NCI-H1105 (cell line): ENCODE results near the gene NAT9.

Experiments used
- DNase-seq: peaks from one replicate; lab custom pipeline; 2025; lab: John Stamatoyannopoulos, UW

NAT9 gene

DNA sequence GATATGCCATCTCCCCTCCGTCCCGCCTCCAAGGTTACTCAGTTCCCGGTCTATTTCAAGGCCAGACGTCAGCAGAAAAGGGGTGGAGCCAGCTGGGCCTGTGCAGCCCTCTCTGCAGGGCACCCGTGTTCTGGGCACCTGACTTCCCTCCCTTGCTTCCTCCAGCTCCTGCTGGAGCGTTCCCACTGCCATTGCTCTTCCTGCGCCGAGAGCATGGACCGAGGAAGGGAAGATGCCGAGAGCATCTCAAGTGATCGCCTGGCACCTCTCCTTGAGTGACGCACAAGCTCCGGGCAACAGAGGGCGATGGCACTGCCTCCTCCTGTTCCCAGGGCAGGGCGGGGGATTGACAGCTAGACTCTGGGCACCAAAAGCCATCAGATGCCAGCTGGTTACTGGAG lies 29.4 kb upstream of the NAT9 start:
- DNase-seq = no peak

DNA sequence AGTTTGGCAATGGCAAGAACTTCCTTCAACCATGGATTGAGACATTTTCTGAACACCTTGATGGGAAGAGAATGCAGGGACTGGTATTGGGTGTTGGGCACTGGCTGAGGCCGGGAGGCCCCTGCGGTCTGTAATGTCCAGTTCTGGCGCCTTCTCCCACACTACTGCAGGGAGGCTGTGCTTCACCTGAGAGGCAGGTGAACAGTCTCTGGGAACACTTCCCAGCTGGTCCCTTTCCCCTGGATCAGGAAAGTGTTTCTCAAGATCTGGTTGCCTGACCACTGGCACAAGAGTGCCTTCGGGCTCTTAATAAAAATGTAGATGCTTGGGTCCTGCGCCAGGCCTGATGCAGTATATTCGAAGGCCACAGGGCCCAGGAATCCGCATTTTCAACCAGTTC lies 28.5 kb upstream of the NAT9 start:
- DNase-seq = no peak

DNA sequence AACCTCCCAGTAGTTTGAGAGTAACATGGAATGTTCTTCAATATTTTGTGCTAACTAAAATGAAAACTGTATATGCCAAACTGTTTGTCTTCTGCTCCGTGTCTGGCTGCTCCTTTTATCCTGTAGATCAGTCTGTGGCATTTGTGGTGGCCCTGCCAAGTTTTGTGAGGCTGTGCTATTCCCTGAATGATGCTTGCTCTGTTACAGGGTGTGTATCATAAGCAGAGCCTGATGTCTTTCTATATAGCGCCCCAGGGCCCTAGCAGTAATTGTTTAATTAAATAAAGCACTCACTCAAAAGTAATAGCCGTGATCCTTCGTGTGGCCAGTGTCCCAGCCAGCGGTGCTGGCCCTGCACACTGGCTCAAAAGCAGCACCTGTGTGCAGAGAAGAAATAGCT lies 27.8 kb upstream of the NAT9 start:
- DNase-seq = no peak

DNA sequence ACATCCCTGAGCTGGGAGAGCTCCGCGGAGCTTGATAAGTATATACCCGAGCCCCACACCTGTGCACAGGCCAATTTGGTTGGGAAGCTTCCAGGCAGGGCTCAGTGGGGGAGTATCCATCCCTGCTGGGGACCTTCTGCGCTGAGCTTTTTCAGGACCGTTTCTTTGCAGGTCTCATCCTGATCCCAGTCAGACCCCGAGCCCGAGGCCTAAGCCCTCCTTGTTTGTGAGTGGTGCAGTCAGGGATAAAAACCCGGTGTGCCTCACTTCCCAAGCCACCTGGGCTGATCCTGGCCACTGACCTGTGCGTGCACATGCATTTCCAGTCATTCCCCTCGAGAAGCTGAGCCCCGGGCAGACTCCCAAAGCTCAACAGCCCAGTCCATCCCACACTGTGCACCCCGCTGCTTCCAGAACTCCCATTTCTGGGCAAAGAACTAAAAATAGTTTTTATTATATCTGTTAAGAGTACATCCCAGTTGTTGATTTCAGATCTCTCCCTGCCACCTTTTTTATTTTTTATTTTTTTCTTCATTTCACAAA lies 27.3 kb upstream of the NAT9 start:
- DNase-seq = no peak

DNA sequence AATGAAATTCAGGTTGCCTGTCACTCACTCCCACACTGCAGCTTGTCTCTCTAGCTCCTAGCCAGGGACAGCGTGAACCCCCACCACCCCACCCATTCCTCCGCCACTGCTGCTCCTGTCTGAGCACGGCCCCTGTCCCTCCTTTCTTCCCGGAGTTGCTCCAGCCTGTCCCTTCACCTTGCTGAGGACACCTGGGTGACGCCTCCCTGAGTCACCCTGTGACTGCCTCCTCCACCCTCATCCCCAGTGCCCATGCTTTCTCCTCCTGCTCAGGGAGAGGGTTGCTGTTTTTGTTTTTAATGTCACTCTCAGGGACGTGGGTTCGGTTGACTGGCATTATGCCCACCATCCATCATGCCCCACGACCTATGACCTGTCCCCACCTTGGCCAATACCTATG lies 25.8 kb upstream of the NAT9 start:
- no peak for DNase-seq

DNA sequence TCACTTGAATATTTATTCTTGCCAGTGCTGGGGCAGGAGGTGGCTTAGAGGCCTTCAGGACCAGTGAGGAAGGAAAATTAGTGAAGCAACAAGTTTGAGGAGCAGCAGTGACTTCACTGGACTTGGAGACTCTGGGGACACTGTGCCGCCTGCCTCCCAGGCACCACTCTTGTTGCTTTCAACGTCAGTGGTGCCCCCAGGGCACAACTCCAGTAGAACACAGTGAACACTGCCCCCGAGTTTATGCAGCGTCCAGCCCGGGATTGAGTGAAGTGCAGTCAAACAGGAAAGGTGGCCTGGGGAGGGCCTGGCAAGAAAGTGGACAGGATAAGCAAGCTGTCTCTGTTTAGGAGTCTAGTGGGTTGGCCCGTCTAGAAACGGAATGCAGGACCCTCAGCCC lies 24.4 kb upstream of the NAT9 start:
- no peak for DNase-seq

DNA sequence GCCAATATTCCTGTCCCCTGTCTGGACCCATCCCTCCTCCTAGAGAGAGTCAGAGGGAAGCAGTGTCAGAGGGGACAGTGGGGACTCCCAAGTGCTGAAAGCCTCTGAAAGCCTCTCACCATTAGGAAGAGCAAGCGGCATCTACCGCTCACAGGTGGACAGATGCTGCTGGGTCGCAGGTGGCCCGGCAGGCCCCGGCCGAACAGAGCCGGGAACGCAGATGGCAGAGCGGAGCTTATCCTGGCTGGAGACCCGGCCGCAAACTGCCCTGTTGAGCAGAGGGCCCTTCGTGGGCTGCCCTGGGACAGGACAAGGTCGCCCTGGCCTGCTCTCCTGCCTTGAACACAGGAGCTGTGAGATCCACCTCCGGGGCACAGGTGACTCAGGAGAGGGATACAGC lies 23.0 kb upstream of the NAT9 start:
- DNase-seq = no peak

DNA sequence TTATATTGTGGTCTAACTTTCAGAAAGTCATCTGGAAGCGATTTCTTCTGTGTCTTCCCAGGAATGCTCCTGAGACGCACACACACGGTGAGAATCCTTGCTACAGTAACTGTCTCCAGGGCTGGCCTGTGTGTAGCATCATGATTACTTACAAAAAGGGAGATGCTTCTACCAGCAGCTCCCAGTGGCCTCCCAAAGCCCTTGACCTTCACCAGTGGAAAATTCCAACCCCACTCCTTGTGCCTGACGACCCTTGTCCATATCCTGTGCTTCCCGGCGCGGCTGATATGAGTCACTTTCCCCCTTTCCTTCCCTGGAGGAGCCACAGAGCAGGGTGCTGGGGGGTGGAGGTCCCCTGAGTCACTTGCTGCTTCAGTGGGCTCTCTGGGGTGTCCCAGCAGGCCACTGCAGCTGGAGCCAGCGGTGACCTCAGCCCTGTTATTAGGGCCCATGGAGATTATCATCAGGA lies 22.1 kb upstream of the NAT9 start:
- DNase-seq = no peak

DNA sequence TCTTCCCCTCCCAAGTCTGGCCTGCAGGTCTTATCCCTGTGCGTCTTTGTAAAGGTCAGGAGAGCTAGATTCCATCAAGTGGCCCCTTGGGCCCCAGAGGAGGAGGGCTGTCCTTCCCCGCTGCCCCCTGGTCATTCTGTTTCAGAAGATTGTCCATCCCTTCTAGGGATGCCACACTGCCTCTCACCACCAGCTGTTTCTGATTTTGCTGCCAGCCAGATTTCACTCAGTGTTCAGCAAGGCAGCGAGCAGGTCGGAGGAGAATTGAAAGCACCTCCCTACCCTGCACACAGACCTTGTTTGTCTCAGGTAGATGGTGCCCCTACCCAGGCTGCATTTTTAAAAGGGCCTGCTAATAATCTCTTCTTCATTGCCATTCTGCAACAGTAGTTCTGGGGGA lies 21.7 kb upstream of the NAT9 start:
- DNase-seq = no peak

DNA sequence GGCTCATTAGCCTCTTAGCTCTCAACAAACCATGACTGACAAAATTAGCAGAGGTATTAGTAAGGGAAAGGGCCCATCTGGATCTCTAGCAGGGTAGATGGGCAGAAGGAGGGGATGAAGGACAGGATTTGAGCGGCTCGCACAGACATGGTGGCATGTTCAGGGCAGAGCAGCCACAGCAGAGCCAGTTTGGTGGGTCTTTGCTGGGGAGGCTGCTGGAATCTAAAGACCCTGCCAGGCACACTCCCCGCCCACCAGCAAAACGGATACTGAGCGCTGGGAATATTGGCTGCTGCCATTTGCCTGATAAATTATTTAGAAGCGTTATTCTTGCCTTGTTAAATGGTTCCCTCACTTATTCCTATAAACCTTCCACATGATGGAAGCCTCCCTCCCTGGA lies 20.7 kb upstream of the NAT9 start:
- no peak for DNase-seq

DNA sequence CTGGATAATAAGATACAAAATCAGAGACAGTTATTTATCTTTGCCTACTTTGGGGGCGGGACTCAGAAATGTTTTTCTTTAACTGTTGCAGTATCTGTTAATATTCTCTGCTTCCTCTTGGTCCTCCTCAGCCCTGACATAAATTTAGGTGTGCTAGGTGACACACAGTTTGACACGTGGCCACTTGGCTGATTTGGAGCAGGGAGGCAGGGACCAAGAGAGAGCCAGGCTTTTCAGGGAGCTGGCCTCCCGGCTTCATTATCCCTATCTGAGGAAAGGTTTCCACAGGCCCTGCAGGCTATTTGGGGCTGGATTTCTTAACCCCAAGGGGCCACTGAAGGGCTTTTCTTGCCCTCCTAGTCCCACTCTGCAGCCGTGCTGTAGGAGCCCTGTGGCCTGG lies 20.1 kb upstream of the NAT9 start:
- DNase-seq = no peak

DNA sequence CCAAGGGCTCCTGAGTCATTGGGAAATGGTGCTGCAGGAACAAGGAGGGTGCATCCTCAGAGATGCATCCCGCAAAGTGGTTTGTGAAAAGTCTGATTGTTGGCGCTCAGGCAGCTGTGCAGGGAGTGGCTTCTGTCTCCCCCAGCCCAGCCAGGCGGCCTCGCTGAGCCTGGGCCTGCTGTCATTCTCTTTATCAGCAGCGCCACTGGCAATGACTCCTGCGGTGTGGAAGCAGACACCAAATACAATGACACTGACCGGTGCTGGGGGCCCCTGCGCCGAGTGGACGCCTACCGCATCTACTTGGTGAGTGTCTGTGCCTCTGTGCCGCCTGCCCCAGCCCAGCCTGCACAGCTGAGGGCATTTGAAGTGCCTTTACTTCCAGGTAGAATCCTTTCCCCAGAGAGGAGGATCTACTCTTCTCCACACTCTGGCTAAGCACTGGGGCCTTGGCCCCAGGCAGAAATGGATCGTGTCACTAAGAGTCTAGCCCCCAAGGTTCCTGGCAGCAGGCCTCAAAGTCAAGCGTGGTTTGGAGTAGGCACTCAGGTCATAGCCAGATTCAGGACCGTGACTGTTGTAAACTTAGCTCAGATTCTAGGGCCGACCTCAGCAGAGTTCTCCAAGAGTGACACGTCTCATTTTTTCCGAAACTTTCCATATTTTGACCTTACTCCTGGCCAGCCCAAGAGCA lies 19.3 kb upstream of the NAT9 start:
- DNase-seq = no peak

DNA sequence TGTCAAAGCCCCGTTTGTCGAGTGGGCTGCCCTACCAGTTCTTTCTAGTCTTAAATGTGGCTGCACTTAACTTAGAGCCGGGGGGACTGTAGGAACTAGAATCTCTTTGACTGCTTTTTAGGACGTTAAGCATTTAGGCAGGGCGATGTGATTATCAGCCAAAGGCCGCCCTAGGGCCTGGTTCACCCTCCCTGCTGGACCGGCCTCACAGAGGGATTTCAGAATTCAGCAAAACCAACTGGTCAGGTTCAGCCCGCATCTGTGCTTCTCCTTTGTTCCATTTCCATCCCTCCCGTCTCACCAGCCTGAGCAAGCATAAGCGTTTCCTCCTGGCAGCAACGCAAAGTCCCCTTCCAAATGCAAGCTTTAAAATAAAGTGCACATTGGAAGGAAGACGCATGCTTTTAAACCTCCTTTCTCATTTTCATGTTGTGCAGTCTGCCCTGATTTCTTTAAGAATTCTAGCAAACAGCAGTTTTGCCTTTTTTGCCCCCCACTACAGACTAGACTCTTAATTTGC lies 16.5 kb upstream of the NAT9 start:
- no peak for DNase-seq

DNA sequence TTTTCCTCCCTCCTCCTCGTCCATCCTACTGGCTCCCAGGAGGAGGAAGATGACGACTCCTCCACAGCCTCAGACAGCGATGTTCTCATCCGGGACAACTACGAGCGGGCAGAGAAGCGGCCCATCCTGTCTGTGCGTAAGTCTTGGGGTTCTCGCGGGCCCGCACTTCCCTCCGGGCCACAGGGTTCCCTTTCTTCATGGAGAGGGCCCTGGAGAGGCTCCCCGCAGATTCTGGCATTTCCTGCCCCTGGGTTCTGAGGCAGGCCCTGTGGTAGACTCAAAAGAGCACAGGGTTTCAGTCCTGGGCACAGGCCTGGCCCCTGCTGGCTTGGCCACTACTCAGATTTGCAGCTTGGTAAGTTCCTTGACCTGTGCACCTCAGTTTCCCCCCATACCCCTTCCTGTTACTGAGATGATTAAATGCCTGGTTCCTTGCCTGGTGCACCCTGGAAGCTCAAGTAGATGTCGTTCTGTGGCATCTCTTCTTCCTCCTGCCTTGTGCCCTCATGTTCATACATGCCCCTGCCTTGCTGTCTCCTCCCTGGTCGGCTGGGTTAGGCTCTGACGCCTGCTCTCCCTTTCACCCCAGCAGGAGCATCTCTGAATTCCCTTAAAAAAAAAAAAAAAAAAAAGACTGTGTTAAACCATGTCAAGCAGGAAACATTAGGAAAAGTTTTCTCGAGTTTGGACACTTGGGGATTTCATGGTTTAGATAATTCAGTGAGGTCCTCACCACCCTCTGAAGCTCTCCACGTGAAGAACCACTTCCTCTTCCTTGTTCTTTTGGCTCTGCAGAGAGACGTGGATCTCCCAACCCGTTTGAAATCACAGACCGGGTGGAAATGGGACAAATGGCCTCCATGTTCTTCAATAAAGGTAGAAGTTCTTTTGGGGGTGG lies 14.3 kb upstream of the NAT9 start:
- DNase-seq = no peak

DNA sequence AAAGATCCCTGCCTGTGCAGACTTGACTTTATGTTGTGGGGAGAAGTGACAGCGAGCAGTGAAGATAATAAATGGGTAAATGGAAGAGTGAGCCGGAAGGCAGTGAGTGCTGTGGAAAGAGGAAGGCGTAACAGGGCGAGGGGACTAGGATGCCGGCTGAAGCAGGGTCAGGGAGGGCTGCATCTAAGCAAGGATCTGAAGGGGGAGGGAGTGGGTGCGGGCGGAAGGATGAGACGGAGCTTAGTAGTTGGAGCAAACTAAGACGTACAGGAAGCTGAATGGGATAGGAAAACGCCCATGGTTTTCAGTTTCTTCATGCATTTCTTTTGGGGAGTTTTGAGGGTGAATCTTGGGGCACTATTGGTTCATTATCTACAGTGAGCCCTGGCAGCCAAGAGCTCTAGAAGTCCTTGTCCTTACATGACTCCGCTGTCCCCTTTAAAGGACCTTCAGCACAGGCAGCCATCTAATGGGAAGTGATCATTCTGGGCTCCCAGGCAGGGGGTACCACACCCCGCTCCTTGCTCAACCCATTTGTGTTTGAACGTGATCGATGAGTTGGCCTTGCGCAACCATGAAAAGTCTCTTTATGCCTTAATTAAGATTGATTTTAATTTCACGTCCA lies 10.4 kb upstream of the NAT9 start:
- DNase-seq = no peak

DNA sequence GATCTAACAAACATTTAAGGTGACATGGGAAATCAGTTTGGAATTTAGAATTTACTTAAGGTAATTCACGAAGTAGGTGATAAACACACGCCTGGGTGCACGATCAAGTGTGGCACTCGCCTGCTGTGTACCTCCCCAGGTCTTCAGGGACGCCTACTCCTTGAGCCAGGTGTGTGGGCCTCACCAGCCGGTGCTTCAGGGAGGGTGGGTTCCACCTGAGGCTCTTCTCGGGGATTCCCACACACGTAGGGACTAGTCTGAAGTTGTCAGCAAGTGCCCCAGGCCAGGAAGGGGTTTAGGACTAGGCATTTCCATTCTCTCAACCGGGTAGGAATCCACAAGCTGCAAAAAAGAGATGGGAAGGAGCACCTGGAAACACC lies 9.8 kb upstream of the NAT9 start:
- no peak for DNase-seq

DNA sequence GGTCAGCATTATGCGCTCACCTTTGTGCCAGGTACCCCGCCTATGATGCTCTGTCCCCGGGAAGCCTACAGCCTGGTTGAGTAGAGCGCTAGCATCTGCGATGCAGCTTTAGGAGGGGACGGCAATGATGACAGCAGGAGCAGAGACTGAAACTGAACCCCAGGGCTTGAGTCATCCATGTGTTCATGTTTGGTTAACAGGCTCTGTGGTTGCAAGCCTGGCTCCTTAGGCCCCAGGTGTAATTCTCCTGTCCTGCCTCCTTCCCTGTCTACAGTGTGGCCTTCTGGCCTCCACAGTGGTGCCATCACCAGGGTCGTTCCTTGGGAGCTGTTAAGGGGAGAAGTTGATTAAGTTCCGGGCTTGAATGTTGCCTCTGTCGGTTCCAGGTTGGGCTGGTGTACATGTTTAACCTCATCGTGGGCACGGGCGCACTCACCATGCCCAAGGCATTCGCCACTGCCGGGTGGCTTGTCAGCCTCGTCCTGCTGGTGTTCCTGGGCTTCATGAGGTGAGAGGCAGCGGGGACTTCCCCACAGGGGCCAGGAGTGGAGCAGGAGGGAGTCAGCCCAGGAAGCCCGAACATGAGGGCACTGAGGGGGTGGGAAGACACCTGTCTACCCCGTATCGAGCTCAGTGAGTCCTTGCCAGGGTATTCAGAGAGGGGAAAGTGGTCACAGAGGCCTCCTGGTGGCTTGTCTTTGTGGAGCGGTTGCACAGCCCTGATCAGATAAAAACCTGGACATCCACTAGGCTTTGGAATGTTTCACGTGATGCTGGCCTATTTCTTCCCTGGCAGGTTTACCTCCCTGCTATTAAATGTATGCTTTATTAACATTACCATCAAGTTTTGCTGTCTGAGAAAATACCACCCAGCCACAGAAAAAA lies 9.2 kb upstream of the NAT9 start:
- no peak for DNase-seq

DNA sequence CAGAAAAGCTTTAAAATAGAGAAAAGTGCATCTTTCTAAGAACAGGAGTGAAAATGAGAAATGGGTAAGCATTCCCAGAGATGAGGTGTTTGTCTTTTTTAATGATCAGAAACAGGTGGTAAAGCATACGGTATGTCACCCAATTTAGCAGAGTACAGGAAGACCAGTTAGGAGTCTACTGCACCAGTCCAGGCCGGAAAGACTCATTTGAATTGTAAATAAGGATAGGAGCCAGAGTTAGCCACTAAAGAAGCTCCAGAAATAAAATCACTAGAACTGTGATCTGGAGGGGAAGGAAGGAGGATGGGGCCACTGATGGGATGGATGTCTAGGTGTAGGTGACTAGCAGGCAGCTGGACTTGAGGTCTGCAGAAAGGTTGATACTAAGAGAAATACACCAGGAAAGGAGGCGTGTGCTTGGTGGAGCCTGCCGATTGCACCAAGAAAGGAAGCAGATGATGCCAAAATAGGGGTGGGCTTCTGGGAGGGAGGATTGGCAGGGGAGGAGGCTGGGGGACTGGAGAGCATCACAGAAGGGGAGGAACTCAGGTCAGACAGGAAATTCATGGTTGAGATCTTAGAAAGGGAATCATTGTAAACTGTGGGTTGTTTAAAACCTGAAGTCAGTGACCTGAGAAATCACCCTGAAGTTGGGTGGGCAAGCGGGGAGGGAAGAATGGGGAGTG lies 8.1 kb upstream of the NAT9 start:
- DNase-seq = no peak

DNA sequence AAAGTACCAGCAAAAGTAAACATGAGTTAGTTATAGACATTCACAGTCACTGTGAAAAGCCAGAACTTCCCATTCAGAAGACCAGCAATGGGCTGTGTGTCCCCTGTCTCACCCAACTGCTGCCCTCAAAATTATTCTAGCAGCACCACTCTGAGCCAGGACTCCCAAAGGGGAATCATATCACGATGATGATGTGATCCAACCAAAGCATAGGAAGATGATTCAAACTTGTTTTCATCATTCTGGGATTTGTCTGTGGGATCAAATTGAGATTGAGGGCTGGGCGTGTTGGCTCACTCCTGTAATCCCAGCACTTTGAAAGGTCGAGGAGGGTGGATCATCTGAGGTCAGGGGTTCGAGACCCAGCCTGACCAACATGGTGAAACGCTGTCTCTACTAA lies 6.4 kb upstream of the NAT9 start:
- no peak for DNase-seq

DNA sequence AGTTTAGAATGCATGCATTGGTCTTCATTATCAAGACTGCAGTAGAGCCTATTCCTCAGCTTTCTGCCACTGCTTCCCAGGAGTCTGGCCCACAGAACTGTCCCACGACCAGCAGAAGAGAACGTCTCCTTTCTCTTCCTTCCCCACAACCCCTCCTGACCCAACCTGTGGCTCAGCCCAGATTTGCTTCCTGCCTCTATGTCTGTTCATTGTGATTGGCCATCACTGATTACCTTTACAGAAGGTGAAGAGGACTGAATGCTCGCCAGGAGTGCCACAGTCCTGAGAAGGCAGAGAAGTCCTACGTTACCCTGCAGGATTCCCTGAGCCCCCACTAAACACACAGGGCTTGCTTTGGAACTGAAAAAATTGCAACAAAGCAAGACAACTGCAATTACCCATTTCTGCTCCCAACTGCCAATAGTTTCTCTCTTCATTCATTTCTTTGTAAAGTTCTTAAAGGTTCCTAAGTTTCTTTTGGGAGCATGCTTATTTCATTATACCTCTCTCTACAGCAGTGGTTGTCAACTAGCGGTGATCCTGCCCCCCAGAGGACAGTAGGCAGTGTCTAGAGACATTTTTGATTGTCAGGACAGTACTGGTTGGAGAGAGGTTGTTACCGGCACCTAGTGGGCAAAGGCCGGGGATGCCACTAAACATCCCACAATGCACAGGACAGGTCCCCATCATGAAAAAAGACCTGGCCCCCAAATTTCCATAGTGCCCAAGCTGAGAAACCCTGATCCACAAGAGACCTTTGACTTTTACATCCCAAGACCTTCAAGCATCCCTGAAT lies 4.5 kb upstream of the NAT9 start:
- DNase-seq = no peak
